Natural killer cell (primary cell): ENCODE results near the gene HSD17B13. TPM values are rescaled to one million over a fixed set of nuclear protein-coding genes. Genes with fewer than 3 reads are reported as not detected.

Source experiments
- ATAC-seq, 3 donors: fragments of 150-1000 bp in 2 of 3; fragments of 200-7000 bp in 1 of 3; cut with Tn5 transposase; 1 replicate in 1 of 3; 2 replicates in 2 of 3; pipeline ENCODE4 v1.10.0; 2021; ENCODE audit warnings: mild to moderate bottlenecking in 2 of 3, moderate library complexity in 2 of 3
- DNase-seq, 2 donors: peaks; one replicate each; pipeline versions ENCODE4 v3.0.0 to v3.0.0-alpha.2; 2013 to 2021; ENCODE audit warnings: mixed read lengths in 1 of 2
- H3K27ac ChIP-seq: one replicate; pipeline ENCODE4 v1.5.1; 2013; ENCODE audit warnings: mild to moderate bottlenecking, low read length
- H3K27me3 ChIP-seq: one replicate; pipeline ENCODE4 v1.6.1; 2013; ENCODE audit warnings: low read length; ENCODE audit not compliant: control insufficient read depth, insufficient read depth
- H3K36me3 ChIP-seq: one replicate; pipeline ENCODE4 v1.6.1; 2013; ENCODE audit warnings: low read length; ENCODE audit not compliant: control insufficient read depth, insufficient read depth
- H3K4me1 ChIP-seq: one replicate; pipeline ENCODE4 v1.6.1; 2013; ENCODE audit warnings: low read length; ENCODE audit not compliant: control insufficient read depth, insufficient read depth
- H3K4me3 ChIP-seq: one replicate; pipeline ENCODE4 v1.5.1; 2013; ENCODE audit warnings: low read length
- H3K9me3 ChIP-seq: one replicate; pipeline ENCODE4 v1.6.1; 2013; ENCODE audit warnings: low read length; ENCODE audit not compliant: control insufficient read depth, insufficient read depth
- H3K27ac Mint-ChIP-seq, 2 donors: one replicate each; pipeline ENCODE4 v1.8.0; 2022; ENCODE audit warnings: mild to moderate bottlenecking in 2 of 2, mixed read lengths in 2 of 2, moderate library complexity in 1 of 2
- H3K27me3 Mint-ChIP-seq, 2 donors: one replicate each; pipeline ENCODE4 v1.8.0; 2022; ENCODE audit warnings: low read depth in 2 of 2, mixed read lengths in 2 of 2
- H3K36me3 Mint-ChIP-seq: one replicate; pipeline ENCODE4 v1.8.0; 2022; ENCODE audit warnings: mixed read lengths
- H3K4me1 Mint-ChIP-seq, 2 donors: one replicate each; pipeline ENCODE4 v1.8.0; 2022; ENCODE audit warnings: mixed read lengths in 2 of 2
- H3K4me3 Mint-ChIP-seq: one replicate; pipeline ENCODE4 v1.8.0; 2022; ENCODE audit warnings: mild to moderate bottlenecking, moderate library complexity, mixed read lengths
- H3K9me3 Mint-ChIP-seq, 2 donors: one replicate each; pipeline ENCODE4 v1.8.0; 2022; ENCODE audit warnings: mixed read lengths in 2 of 2
- WGBS: methylation state at CpG from one replicate; pipeline ENCODE4 v1.1.7; 2013; ENCODE audit warnings: missing lambda C conversion rate; ENCODE audit not compliant: insufficient coverage; 5-methylcytosine and 5-hydroxymethylcytosine counted together
- intact Hi-C: fragments of 100-400 bp; cut with micrococcal nuclease; formaldehyde crosslinking; loops from one replicate; pipeline ENCODE4 v1.14.2; 2022
- total RNA-seq, 4 donors: library from RNA; stranded (reverse); fragments of 120-200 nt in 1 of 4; gene quantifications; one replicate each; pipeline versions ENCODE4 v1.2.3 to v1.2.4, GENCODE V29; 2013 to 2022
- TF ChIP-seq, protein P1 (sequence below): fragments of 200-600 bp; IDR thresholded peaks from one replicate; pipeline ENCODE4 v1.8.0; 2022; ENCODE audit warnings: antibody characterized with exemption

Gene HSD17B13
- total RNA-seq, 3 donors from 2014 or later (not counting 1 experiment from before 2014, with no cell fraction given), result 0.33 to 0.95 (median 0.73) TPM

DNA sequence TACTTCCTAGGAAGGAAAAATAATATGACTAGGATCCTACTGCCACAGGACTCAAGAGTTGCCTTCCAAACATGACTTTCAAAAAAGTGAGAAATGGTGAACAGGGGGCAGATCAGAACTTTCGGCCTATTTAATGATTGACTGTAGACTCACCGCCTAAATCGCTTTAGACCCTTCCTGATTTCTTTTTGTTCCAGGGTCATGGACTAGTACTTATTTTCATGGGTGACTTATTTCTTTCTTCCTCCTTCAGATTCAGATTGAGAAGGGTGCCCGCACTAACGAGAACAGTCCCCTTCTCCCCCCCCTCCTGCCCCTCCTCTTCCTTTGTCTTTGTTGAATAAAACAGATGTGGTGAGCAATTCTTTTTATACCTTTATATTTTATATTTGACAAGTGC lies 54.3 kb downstream of the HSD17B13 start:
- ATAC-seq (no peak), DNase-seq (no peak)
- Mint-ChIP-seq H3K4me3 (no peak overlapping the region), H3K36me3 (no peaks in the 10 kb centered on the region), H3K27ac (no peak overlapping the region), H3K9me3 (no peaks in the 10 kb centered on the region), H3K27me3 (peaks cover 0 to 8% of the 10 kb centered on the region in 2 donors), H3K4me1 (peaks cover 0 to 6% of the 10 kb centered on the region in 2 donors)
- H3K4me1 ChIP-seq, result no peaks in the 10 kb centered on the region
- H3K36me3 ChIP-seq, result no peaks in the 10 kb centered on the region
- no peaks in the 10 kb centered on the region for H3K27me3 ChIP-seq
- no peak overlapping the region for H3K27ac ChIP-seq
- WGBS, result 96% methylated on average over 3 of the region's 5 CpGs
- intact Hi-C loops, result no loop called here
- H3K9me3 ChIP-seq, result no peaks in the 10 kb centered on the region
- H3K4me3 ChIP-seq, result no peak overlapping the region
- TF ChIP-seq, protein P1, sequence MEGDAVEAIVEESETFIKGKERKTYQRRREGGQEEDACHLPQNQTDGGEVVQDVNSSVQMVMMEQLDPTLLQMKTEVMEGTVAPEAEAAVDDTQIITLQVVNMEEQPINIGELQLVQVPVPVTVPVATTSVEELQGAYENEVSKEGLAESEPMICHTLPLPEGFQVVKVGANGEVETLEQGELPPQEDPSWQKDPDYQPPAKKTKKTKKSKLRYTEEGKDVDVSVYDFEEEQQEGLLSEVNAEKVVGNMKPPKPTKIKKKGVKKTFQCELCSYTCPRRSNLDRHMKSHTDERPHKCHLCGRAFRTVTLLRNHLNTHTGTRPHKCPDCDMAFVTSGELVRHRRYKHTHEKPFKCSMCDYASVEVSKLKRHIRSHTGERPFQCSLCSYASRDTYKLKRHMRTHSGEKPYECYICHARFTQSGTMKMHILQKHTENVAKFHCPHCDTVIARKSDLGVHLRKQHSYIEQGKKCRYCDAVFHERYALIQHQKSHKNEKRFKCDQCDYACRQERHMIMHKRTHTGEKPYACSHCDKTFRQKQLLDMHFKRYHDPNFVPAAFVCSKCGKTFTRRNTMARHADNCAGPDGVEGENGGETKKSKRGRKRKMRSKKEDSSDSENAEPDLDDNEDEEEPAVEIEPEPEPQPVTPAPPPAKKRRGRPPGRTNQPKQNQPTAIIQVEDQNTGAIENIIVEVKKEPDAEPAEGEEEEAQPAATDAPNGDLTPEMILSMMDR, result no peak

GRCh38 chr4:87266986-87267385 lies 55.7 kb downstream of the HSD17B13 start:
- no peaks in the 10 kb centered on the region for H3K4me1 ChIP-seq
- ATAC-seq (no peak), DNase-seq (no peak)
- H3K27ac Mint-ChIP-seq, result no peak overlapping the region
- no peaks in the 10 kb centered on the region for H3K27me3 ChIP-seq
- no peak overlapping the region for H3K27ac ChIP-seq
- no peaks in the 10 kb centered on the region for H3K36me3 ChIP-seq
- intact Hi-C loops, result no loop called here
- no peak overlapping the region for H3K4me3 Mint-ChIP-seq
- peaks cover 0 to 6% of the 10 kb centered on the region in 2 donors for H3K4me1 Mint-ChIP-seq
- H3K9me3 ChIP-seq, result peaks cover 6% of the 10 kb centered on the region
- peaks cover 0 to 11% of the 10 kb centered on the region in 2 donors for H3K27me3 Mint-ChIP-seq
- peaks cover 0 to 2% of the 10 kb centered on the region in 2 donors for H3K9me3 Mint-ChIP-seq
- no peaks in the 10 kb centered on the region for H3K36me3 Mint-ChIP-seq
- H3K4me3 ChIP-seq, result no peak overlapping the region
- WGBS, result 81% methylated on average over 3 of the region's 3 CpGs
- TF ChIP-seq, protein P1, result no peak

DNA sequence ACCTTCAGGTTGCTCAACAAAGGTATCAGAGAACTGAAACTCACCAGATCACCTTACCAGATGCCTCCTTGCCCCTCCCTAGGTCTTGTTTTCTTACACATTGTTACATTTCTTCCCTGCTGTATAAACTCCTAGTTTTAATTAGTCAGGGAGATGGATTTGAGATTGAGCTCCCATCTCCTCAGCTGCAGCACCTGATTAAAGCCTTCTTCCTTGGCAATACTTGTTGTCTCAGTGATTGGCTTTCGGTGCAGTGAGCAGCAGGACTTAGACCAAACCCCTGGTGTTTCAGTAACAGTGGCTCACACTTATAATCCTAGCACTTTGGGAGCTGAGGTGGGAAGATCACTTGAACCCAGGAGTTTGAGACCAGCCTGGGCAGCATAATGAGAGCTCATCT lies 59.8 kb downstream of the HSD17B13 start:
- peaks cover 0 to 2% of the 10 kb centered on the region in 2 donors for H3K9me3 Mint-ChIP-seq
- peaks cover 0 to 6% of the 10 kb centered on the region in 2 donors for H3K4me1 Mint-ChIP-seq
- H3K27me3 Mint-ChIP-seq, result peaks cover 0 to 11% of the 10 kb centered on the region in 2 donors
- Histone ChIP-seq H3K9me3 (peaks cover 6% of the 10 kb centered on the region), H3K4me1 (no peaks in the 10 kb centered on the region), H3K4me3 (no peak overlapping the region), H3K36me3 (no peaks in the 10 kb centered on the region), H3K27ac (no peak overlapping the region), H3K27me3 (no peaks in the 10 kb centered on the region)
- H3K27ac Mint-ChIP-seq, result no peak overlapping the region
- WGBS, result 92% methylated on average over 1 of the region's 1 CpG
- ATAC-seq (no peak), DNase-seq (no peak)
- intact Hi-C loops, result no loop called here
- H3K36me3 Mint-ChIP-seq, result no peaks in the 10 kb centered on the region
- TF ChIP-seq, protein P1, result no peak
- no peak overlapping the region for H3K4me3 Mint-ChIP-seq

DNA sequence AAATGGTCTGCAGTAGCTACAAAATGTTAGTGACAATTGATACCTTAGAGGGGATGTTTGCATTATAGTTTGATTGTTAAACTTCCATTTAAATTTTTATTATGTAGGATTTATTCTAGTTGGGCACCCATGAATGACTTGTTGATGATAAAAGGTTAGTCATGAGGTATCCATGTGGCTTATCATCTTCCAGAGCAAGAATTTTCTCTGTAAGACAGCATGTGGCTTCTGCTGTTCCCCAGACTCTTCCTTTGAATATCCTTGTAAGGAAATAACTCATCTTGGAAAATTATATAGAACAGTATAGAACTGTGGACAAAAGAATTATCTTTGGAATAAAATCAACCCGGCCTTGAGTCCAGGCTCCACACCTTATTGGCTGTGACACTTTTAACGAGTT lies 62.2 kb downstream of the HSD17B13 start:
- Mint-ChIP-seq H3K4me3 (no peak overlapping the region), H3K9me3 (peaks cover 0 to 5% of the 10 kb centered on the region in 2 donors), H3K36me3 (no peaks in the 10 kb centered on the region), H3K4me1 (peaks cover 0 to 6% of the 10 kb centered on the region in 2 donors), H3K27me3 (peaks cover 0 to 5% of the 10 kb centered on the region in 2 donors), H3K27ac (no peak overlapping the region)
- 86% methylated on average over 2 of the region's 2 CpGs for WGBS
- ATAC-seq (no peak), DNase-seq (no peak)
- TF ChIP-seq, protein P1, result no peak
- no peak overlapping the region for H3K4me3 ChIP-seq
- H3K36me3 ChIP-seq, result no peaks in the 10 kb centered on the region
- intact Hi-C loops, result no loop called here
- peaks cover 6% of the 10 kb centered on the region for H3K9me3 ChIP-seq
- H3K27ac ChIP-seq, result no peak overlapping the region
- H3K27me3 ChIP-seq, result no peaks in the 10 kb centered on the region
- H3K4me1 ChIP-seq, result no peaks in the 10 kb centered on the region
